Fibroblast of skin of right biceps (primary cell): ENCODE data around the gene NTNG2.

Experiments used
- DNase-seq: peaks from one replicate; pipeline ENCODE4 v3.0.0-alpha.2; 2013

The NTNG2 gene

DNA sequence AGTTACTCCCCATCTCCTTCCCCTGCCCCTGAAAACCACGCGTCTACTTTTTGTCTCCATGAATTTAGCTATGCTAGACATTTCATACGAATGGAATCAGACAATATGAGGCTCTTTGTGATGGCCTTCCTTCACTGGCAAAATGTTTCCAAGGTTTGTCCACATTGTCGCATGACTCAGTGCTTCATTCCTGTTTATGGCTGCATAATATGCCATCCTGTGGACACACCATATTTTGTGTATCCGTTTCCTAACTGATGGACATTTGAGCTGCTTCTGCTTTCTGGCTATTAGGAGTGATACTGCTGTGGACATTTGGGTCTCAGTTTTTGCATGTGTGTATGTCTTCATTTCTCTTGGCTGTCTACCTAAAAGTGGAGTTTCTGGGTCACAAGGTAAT lies 14.5 kb downstream of the NTNG2 start:
- no peak for DNase-seq

DNA sequence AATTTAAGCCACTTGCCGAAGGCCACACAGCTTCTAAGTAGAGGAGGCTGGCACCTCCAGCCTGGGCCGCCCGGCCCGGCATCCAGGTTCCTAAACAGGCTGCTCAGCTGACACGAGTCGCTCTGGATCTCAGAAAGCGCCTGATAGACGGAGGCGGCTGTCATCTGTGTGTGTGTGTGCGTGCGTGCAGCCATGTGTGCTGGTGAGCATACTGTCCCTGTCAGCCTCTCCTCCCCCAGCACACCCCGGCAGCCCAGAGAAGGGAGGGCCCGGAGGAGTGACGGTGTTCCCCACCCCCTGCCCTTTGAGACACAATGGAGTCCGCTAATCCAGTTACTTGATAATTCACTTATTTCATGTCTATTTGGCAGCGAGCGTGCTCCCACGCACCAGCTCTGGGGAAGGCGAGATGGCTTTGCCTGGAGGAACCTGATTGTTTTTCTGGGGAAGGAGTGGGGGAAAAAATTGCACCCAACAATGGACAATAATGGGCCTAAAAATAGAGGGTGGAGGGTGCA lies 20.0 kb downstream of the NTNG2 start:
- DNase-seq, result peak; percentile 36

DNA sequence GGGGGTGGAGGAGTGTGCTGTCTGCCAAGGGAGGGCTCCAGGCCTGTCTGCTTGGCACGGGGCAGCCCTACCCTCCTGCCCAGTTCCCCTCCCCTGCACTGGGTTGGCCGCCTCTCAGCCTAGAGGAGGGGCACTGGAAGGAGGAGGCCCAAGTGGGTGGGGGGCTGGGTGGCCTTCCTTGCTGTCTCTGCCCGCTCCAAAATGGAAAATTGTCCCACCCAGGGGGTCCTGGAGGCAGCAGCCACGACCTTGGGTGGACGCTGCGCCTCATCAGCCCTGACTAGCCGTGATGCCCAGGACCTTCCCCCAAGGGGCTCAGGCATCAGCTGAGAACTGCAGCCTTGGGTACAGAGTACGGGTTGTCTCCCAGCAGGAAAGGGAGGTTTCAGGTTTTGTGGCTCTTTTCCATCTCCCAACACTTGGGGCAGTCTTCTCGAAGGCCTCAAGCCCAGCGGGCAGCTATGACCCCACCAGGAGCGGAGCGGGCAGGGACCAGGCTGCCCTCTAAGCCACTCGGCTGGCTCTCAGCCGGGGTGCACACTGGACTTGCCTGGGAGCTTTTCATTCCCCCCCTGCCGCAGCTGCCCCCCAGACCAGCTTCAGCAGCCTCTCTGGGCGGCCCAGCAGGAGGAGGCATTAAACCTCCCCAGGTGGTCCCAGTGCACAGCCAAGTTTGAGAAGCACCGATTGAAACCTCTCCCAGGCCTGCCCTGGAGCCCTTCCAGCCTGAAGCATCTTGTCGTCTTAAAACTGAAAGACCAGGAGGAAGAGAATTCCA lies 20.6 kb downstream of the NTNG2 start:
- DNase-seq, result no peak

DNA sequence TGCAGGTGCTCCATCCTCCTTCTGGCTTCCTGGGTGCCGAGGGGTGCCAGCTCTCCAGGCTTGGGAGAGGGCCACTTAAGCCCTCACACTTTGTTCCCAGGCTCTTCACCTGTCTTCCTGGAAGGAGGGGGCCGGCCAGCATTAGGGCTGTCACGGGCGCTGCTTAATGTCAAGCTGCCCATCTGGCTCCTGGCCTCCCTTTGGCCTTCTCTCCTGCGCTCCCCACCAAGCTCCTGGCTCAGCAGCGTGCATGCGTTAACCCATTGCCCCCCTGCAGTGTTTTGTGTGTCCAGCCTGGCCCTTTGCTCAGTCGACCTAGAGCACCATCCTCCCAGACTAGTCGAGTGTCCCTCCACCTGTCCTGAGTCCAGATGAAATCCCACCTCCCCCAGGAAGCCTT lies 21.3 kb downstream of the NTNG2 start:
- no peak for DNase-seq

DNA sequence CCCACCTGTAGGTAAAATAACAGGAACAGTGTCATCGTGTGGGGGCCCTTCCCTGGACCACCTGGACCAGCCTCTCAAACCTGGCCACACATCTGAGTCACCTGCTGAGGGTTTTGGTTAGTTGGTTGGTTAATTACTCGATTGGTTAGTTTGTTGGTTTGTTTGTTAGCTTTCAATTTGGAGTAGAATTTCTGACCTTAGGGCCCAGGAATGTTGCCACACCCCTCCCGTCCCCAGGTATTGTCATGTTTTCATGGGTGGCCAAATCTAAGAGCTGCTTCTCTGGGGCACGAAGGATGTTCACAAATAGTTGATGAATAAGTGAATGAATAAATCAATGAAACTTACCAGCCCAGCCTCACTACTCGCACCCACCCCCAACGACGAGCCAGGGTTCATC lies 21.9 kb downstream of the NTNG2 start:
- no peak for DNase-seq

DNA sequence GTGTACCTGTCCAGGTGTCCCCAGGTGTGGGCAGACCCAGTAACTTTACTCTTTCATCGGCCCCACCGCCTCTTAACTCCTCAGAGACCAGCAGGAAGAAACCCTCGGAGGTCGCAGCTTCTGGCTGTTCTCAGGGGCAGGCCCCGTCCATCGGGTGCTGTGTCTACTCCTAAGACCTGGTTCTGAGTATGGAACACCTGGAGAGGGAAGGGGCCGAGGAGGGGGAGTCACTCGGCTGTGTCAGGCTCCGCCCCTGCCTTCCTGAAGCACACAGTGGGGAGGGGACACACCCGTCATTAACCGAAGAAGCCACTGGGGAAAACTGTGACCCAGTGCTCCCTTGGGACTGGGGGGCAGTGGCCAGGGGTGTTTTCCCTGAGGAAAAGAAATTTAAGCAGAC lies 22.3 kb downstream of the NTNG2 start:
- DNase-seq, result no peak

DNA sequence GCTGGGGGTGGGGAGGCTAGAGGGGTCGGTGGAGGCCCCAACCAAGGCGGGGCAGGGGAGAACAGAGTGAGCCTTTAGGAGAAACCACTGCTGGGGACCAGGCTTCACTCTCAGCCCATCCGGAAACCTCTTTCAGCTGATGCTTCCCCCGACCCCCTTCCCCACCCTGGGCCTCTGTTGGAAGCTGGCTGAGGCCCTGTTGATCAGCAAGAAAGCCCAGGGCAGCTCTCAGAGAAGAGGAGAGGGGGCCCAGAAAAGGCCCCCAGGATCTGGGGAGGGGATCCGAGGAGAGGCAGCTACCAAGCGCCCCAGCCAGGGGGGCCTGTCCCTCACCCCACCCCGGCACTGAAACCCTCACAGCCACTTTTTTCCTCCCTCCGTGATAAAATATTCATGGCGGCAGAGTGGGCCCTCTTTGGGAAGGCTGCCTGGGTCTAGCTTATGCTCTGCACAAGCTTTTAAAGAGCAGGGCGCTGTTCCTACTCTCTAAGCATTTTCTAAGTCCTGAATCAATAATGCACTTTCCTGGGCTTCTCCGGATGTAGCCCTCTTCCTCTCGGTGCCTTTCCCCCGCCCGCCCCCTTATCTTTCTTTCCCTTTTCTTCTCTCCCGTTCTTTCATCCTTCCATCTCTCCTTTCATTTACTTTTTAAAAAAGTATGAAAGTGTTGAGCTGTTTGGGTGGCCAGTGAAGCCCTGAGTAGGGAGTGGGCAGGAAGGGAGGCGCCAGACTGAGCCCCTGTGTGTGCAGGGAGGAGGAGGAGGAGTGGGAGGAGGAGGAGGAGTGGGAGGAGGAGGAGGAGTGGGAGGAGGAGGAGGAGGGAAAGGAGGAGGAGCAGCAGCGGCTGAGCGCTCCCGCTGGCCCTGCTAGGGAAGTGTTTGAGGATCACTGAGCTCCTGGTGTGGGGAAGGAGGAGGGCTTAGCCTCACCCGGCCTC lies 23.5 kb downstream of the NTNG2 start:
- peak; percentile 9 for DNase-seq

DNA sequence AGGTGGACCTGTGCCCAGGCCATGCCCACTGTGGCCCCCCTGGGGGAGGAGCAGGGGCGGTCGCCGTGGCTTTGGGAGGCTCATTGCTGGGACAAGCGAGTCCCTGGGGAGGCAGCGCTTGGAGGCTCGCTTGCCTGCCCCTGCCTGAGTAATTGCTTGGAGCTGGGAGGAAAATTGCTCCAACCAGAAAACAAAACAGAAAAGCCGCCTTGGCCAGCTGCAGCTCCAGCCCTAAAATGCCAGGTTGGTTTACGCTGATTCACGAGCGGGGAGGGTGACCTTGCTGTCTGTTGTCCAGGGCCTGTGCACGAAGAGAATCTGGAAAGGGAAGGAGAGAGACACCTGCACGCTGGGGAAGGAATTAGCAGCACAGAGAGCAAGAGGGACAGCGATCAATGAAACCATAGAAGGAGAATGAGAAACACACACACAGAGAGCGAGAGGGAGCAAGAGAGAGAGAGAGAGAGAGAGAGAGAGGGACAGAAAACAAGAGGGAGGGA lies 25.3 kb downstream of the NTNG2 start:
- DNase-seq, result no peak

DNA sequence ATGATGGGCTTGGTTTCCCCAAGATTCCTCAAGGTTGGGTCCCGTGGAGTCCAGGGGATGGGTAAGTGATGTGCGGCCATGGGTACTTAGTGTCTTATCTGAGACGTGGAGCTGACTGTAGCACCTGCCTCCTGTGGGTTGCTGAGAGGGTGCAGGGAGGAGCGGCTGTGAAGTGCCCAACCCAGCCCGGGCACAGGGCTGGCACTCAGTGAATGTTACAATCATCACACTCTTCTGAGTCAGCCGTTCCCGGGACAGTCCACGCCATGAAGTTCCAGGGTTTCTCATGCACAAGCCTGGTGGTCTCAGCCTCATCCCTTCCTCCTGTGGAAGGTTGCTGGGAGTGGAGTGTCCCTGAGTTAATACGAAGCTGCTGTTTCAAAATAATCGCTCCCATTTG lies 29.1 kb downstream of the NTNG2 start:
- no peak for DNase-seq

DNA sequence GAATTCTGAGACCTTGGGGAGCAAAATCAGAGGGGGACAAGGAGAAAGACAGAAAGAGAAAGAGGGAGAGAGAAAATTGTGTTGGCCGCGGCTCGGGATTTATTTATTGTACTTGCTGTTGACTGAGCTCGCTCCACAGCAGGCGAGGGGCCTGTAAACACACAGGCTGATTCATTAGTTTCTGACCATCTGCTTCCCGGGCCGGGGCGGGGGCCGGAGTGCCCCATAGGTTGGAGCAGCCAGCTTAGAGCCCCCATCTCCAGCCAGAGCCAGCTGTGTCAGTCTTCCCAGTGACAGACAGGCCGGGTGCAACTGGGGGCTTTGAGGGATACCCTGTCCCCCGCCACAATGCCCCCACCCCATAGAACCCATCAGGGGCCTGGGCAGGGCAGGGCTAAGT lies 30.9 kb downstream of the NTNG2 start:
- DNase-seq, result no peak

DNA sequence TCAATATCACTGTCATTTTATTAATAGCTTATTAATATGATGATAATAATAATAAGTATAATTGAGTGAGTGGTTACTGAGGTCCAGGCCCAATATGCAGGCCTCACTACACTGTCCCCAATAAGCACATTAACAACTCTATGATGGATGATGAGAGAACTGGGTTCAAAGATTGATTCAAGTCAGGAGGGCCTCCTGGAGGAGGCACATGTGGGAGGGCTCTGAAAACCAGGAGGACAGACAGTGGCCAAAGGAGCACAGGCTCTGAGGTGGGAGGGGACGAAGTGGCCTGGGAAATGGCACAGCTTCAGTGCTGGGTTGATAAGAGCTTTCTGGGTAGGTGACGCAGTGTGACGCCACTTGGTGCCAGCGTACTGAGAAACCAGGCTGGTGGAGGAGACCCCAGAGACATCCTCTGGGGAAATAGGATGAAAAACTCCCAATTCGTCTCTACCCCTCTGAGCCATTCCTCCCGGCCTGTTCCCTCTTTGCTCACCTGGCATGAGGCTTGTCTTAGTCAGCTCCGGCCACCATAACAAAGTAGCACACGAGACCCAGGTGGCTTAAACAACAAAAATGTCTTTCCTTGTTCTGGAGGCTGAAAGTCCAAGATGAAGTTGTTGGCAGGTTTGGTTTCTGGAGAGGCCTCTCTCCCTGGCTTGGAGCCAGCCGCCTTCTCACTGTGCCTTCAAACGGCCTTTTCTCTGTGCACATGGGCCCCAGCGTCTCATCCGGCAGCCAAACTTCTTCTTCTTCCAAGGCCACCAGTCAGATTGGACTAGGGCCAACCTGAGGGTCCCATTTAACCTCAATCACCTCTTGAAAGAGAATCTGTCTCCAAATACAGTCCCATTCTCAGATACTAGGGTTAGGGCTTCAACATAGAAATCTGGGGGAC lies 31.6 kb downstream of the NTNG2 start:
- no peak for DNase-seq

DNA sequence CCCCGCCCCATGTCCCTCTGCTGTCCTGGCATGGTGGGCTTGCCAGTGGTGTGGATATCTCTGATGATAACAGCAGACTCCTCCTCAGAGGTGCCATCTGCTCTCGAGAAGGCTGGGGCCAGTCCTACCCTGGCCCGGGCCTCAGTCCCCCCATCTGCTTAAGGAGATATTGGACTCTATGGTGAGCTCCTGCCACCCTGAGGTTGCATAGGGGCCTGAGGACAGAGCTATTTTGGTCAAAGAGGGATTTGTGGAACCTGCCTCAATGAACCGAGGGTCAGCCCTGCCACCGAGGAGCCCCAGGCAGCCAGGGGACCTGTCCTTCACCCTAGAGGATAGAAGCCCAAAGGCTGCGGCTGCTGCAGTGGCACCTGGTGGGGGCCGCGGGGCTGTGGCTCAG lies 32.6 kb downstream of the NTNG2 start:
- no peak for DNase-seq

DNA sequence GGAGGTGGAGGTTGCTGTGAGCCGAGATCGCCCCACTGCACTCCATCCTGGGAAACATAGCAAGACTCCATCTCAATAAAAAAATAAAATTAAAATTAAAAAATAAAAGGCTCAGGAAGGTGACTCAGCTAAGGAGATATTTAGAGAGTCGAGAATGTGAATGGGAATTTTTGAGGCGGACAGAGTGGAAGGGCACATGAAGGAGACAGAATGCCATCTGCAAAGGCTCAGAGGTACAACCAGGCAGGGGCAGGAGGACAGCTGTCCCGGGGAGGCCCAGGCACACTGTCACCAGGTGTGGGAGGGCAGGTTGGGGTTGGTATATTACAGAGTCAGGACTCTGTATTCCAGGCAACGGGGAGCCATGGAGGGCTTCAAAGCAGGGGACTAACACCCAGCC lies 35.5 kb downstream of the NTNG2 start:
- DNase-seq, result no peak

DNA sequence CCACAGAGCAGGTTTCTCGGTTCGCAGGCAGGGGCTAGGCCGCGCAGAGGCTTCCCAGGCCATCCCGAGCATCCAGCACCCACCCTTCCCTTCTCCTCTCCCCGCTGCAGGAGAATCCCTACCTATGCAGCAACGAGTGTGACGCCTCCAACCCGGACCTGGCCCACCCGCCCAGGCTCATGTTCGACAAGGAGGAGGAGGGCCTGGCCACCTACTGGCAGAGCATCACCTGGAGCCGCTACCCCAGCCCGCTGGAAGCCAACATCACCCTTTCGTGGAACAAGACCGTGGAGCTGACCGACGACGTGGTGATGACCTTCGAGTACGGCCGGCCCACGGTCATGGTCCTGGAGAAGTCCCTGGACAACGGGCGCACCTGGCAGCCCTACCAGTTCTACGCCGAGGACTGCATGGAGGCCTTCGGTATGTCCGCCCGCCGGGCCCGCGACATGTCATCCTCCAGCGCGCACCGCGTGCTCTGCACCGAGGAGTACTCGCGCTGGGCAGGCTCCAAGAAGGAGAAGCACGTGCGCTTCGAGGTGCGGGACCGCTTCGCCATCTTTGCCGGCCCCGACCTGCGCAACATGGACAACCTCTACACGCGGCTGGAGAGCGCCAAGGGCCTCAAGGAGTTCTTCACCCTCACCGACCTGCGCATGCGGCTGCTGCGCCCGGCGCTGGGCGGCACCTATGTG lies 36.1 kb downstream of the NTNG2 start:
- DNase-seq, result no peak

DNA sequence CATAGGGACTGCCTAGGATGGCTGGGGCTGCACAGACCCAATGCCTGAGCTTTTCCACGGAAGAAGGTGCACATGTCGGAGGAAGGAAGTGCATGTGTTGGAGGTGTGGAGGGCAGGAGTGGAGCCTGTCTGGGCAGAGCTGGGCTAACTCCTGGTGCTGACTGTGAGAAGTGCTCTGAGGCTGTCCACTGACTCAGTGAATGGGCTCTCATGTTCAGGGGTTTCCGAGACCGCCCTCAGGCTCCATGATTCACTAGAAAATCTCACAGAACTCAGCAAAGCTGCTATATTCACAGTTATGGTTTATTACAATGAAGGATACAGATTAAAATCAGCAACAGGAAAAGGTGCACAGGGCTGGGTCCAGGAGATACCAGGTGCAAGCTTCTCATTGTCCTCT lies 37.2 kb downstream of the NTNG2 start:
- no peak for DNase-seq

DNA sequence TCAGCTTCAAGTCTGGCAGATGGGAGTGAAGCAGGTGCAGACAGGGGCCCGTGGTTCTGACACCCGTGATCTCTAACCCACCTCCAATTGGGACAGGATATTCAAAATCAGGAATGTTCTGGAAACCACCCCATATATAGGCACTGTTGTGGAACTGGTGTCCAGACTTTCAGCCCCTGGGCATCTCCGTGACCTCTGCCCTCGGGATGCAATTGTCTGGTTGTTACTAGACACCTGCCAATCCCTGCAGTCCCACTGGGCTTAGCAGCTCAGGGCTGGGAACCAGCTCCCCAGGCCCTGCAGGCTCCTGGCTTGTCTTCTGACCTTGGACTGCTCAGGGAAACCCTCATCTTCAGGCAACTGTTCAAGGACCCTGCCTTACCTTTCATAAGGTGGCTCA lies 38.8 kb downstream of the NTNG2 start:
- DNase-seq, result no peak

DNA sequence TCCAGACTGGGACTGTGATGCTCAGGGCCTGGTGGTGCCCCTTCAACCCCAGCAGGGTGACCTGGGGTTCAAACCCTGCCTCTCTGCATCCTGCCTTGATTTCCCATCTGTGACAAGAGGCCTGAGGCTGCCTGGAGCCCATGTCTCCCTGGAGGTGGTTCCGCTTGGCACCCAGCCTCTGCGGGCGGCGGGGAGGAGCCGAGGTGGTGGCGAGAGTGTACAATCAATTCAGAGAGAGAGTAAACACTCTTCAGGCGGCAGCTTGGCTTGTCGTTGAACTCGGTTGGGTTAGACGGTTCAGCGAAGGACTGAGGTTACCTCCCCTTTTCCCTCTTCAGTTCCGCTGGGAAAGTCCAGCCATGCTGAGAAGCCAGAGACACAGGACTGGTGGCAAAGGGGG lies 39.3 kb downstream of the NTNG2 start:
- DNase-seq, result no peak

DNA sequence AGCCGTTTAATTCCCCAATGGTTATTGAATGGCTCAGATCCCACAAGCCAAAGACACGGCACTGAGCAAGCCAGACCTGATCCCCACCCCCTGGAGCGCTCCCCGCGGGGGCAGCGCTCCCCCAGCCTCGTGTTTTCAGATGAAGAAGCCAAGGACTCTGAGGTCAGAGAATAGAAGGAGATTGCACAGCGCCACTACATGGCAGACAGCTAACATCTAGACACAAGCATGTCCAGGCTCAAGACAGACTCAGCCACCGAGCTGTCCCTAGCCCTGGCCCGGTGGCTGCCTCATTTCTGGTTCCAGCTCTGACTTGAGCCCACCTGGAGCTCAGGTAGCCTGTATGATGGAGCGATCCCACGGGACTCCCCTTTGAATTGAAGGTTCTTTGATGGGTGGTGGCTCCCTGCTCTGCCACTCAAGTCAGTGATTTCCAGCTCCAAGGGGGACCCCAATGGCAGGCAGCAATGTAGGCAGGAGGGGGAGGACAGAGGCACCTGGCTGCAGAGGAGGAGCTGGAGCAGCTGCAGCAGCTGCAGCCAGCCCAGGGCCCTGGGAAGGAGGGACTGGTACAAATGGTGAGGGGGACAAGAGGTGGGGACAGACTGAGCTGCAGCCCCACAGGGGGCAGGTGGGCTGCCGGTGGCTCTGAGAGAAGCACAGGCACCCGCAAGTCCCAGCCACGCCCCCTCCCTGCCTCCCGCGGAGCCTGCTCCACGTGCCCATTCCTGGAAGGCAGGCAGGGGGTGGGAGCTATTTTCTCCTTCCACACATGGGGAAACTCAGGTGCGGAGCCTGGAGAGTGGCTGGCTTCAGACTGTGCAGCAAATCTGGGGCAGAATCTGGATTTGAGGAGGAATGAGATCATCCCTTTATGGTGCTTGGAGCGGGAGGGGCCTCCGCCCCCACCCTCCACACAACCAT lies 40.2 kb downstream of the NTNG2 start:
- DNase-seq, result no peak

DNA sequence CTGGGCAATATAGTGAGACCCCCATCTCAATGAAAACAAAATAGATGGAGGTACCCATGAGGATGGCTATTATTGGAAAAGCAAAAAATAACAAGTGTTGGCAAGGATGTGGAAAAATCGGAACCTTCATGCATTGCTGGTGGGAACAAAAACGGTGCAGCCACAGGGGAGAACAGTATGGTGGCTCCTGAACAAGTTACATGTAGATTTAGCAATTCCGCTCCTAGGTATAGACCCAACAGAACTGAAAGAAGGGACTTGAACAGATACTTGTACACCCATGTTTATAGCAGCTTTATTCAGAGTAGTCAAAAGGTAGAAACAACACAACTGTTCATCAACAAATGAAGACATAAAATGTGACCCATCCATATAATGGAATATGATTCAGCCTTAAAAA lies 43.0 kb downstream of the NTNG2 start:
- no peak for DNase-seq

DNA sequence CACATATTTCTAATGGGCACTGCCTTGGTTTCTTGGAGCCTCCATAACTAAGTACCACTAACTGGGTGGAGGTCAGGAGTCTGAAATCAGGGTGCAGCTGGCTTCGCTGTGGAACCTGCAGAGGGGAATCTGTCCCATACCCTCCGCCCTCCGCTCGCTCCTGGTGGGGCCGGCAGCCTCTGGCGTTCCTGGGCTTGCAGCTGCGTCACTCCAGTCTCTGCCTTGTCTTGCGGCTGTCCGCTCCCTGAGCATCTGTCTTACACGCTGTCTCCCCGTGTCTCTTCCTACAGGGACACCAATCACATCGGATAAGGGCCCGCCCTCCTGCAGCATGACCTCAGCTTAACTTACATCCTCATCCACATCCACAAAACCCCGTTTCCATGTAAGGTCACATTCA lies 45.4 kb downstream of the NTNG2 start:
- DNase-seq, result no peak
